Measurements from ENCODE around the gene C12orf56. TPM values are rescaled to one million over a fixed set of nuclear protein-coding genes. Genes with fewer than 3 reads are reported as not detected.
A peak's percentile ranks its signal among the peaks of the same experiment; 100 is the strongest.

The C12orf56 gene
- total and polyA plus RNA-seq, 9 of the 15 experiments (the other 6 are each of a cell fraction or from before 2014, with no cell fraction given), result 0.40 to 4.8 (median 1.2) TPM

DNA sequence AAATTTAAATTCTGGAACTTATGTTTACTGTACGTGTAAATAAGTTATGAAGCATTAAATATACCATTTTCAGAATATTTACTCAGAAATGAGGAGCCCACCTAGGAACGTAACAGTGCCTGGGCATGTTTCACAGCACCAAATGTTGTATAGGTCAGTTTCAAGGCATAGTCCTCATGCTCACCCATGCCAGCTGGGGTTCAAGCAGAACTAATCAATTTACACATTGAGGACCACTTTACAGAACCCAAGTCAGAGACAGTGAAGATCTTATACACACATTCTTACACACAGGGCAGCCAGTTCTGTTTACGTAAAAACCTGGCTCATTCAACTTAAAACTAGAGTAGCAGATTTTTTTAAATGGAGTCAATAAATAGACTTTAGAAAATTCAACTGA is 170.5 kb downstream of the C12orf56 start:
- TF ChIP-seq, protein P1, sequence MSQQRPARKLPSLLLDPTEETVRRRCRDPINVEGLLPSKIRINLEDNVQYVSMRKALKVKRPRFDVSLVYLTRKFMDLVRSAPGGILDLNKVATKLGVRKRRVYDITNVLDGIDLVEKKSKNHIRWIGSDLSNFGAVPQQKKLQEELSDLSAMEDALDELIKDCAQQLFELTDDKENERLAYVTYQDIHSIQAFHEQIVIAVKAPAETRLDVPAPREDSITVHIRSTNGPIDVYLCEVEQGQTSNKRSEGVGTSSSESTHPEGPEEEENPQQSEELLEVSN (IDR thresholded peaks at IDR 0.05; ENCODE audit: borderline replicate concordance in 1 of 2, extremely low read depth in 1 of 2, insufficient read depth in 1 of 2, insufficient read length in 1 of 2, low read depth in 1 of 2, low read length in 1 of 2, poor library complexity in 1 of 2, severe bottlenecking in 1 of 2), result no peak
- TF ChIP-seq, protein P2, sequence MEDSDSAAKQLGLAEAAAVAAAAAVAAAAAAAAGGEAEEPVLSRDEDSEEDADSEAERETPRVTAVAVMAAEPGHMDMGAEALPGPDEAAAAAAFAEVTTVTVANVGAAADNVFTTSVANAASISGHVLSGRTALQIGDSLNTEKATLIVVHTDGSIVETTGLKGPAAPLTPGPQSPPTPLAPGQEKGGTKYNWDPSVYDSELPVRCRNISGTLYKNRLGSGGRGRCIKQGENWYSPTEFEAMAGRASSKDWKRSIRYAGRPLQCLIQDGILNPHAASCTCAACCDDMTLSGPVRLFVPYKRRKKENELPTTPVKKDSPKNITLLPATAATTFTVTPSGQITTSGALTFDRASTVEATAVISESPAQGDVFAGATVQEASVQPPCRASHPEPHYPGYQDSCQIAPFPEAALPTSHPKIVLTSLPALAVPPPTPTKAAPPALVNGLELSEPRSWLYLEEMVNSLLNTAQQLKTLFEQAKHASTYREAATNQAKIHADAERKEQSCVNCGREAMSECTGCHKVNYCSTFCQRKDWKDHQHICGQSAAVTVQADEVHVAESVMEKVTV (CRISPR knock-in tag; IDR thresholded peaks at IDR 0.05), result no peak
- no peak for TF ChIP-seq CHD4 (IDR thresholded peaks at IDR 0.05; ENCODE audit: insufficient read depth, insufficient replicate concordance, low read depth, low read length, poor library complexity, severe bottlenecking)
- no peak for TF ChIP-seq STAT5A (IDR thresholded peaks at IDR 0.05; ENCODE audit: borderline replicate concordance, low read length)
- TF ChIP-seq ESRRB (CRISPR knock-in tag; IDR thresholded peaks at IDR 0.05; ENCODE audit: borderline replicate concordance), result no peak
- TF ChIP-seq CCAR2 (IDR thresholded peaks at IDR 0.05; ENCODE audit: low read depth, low read length), result no peak
- no peak for TF ChIP-seq MTA2 (IDR thresholded peaks at IDR 0.05; ENCODE audit: low read depth)
- TF ChIP-seq PTTG1 (tag; IDR thresholded peaks at IDR 0.05; ENCODE audit: low read depth), result no peak
- no peak for TF ChIP-seq MAFK (IDR thresholded peaks at IDR 0.05; ENCODE audit: low read length)
- no peak for TF ChIP-seq ZNF668 (CRISPR knock-in tag; IDR thresholded peaks at IDR 0.05)
- TF ChIP-seq, protein P3, sequence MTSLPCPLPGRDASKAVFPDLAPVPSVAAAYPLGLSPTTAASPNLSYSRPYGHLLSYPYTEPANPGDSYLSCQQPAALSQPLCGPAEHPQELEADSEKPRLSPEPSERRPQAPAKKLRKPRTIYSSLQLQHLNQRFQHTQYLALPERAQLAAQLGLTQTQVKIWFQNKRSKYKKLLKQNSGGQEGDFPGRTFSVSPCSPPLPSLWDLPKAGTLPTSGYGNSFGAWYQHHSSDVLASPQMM (CRISPR knock-in tag; IDR thresholded peaks at IDR 0.05), result no peak
- Histone ChIP-seq H3K4me2 (ENCODE audit: insufficient read depth, low read length) (peak overlapping the region; percentile 77), H3K4me3 (peak overlapping the region; percentile 18), H2AFZ (ENCODE audit: low read depth, low read length) (peak overlapping the region; percentile 74), H4K20me1 (replicated peaks; ENCODE audit: control insufficient read depth, insufficient read depth, low read length) (no peaks in the 10 kb centered on the region), H3K27ac (ENCODE audit: extremely low read depth, low read depth, low read length) (peak overlapping the region; percentile 72), H3K4me1 (replicated peaks in 1 of 2; ENCODE audit: control insufficient read depth in 2 of 2, insufficient read depth in 2 of 2, low read length in 2 of 2) (peaks cover 8 to 11% of the 10 kb centered on the region in 2 experiments; a peak in 3 of 5 replicates), H3K79me2 (ENCODE audit: control insufficient read depth, insufficient read depth, low read length) (peaks cover 26% of the 10 kb centered on the region), H3K9ac (ENCODE audit: insufficient read depth in 1 of 2, low read depth in 2 of 2, low read length in 2 of 2) (peak overlapping the region; percentile 77; a peak in 3 of 4 replicates), H3K9me1 (ENCODE audit: control insufficient read depth, insufficient read depth, low read length) (no peaks in the 10 kb centered on the region), H3K27me3 (ENCODE audit: control insufficient read depth in 2 of 2, insufficient read depth in 2 of 2, low read length in 2 of 2) (peaks cover 0 to under 1% of the 10 kb centered on the region in 2 experiments; a peak in 1 of 5 replicates), H3K36me3 (ENCODE audit: control insufficient read depth, insufficient read depth, low read length) (no peaks in the 10 kb centered on the region; the same call in 2 of the 3 replicates), H3K9me3 (replicated peaks; ENCODE audit: control insufficient read depth, insufficient read depth, low read depth, low read length) (no peaks in the 10 kb centered on the region)
- BruUV-seq (replicated peaks), result no TSS peak
- ATAC-seq, result peak; percentile 29
- in situ Hi-C loops (cut with MboI), result no loop called here
- POLR2A ChIA-PET, result no interaction called here
- CTCF ChIA-PET (ENCODE audit: low intra/inter-chr PET ratio), result no interaction called here
- intact Hi-C loops (cut with micrococcal nuclease), result no loop called here
- 30% methylated on average over 3 of the region's 3 CpGs for WGBS (ENCODE audit: insufficient coverage, low coverage, missing lambda C conversion rate)
- FAIRE-seq, result no peak
- peak in 1 of 4 experiments; percentile 23 for DNase-seq (ENCODE audit: extremely low read depth in 1 of 4, low spot score in 3 of 4)

All from K562 (cell line).